HEK293 (cell line): ENCODE measurements around the gene PRMT5.

Experiments
- CTCF ChIA-PET: fragments of 350-600 bp; formaldehyde crosslinking; extraction: SDS; loops from one replicate; lab custom pipeline; 2021; ENCODE audit warnings: antibody characterized with exemption; lab: Yijun Ruan, JAX
- POLR2A ChIA-PET: fragments of 300-600 bp; formaldehyde crosslinking; extraction: SDS; loops from one replicate; lab custom pipeline; 2020; ENCODE audit warnings: antibody characterized with exemption, inconsistent platforms; lab: Yijun Ruan, JAX
- H3K27ac ChIP-seq: fragments of 200-500 bp; sonication (Bioruptor generic); 2 replicates; pipeline ENCODE4 v1.5.1; 2014; ENCODE audit warnings: low read depth, low read length, control low read depth, inconsistent platforms; ENCODE audit errors: extremely low read depth
- H3K36me3 ChIP-seq, 2 experiments: fragments of 200-500 bp in 1 of 2; sonication (Bioruptor generic) in 1 of 2; 1 replicate in 1 of 2; 2 replicates in 1 of 2; pipeline ENCODE4 v1.5.1; 2014 to 2017; ENCODE audit warnings: inconsistent platforms in 2 of 2, low read length in 2 of 2; ENCODE audit not compliant: control insufficient read depth in 2 of 2, insufficient read depth in 1 of 2
- H3K4me1 ChIP-seq: fragments of 200-500 bp; sonication (Bioruptor generic); 2 replicates; pipeline ENCODE4 v1.5.1; 2014; ENCODE audit warnings: mild to moderate bottlenecking, low read length, inconsistent platforms; ENCODE audit not compliant: control insufficient read depth, insufficient read depth
- H3K4me3 ChIP-seq: 2 replicates; pipeline ENCODE4 v1.5.1; 2011; ENCODE audit warnings: low read depth, mild to moderate bottlenecking, control low read depth, low read length, moderate library complexity
- H3K9me3 ChIP-seq: fragments of 200-500 bp; sonication (Bioruptor generic); 2 replicates; pipeline ENCODE4 v1.5.1; 2014; ENCODE audit warnings: low read depth, low read length, inconsistent platforms; ENCODE audit not compliant: control insufficient read depth, insufficient read depth
- EGR2 ChIP-seq: fragments of 450-650 bp; formaldehyde crosslinking; IDR thresholded peaks from 2 replicates; pipeline ENCODE4 v1.5.1; 2016; ENCODE audit warnings: low read depth, missing biosample characterization, missing genetic modification characterization
- KLF1 ChIP-seq: fragments of 450-650 bp; formaldehyde crosslinking; IDR thresholded peaks from 2 replicates; pipeline ENCODE4 v1.5.1; 2016; ENCODE audit warnings: missing biosample characterization, missing genetic modification characterization
- KLF8 ChIP-seq: fragments of 450-650 bp; formaldehyde crosslinking; IDR thresholded peaks from 2 replicates; pipeline ENCODE4 v1.5.1; 2016; ENCODE audit warnings: missing biosample characterization, missing genetic modification characterization
- SP2 ChIP-seq: fragments of 450-650 bp; formaldehyde crosslinking; IDR thresholded peaks from 2 replicates; pipeline ENCODE4 v1.5.1; 2016; ENCODE audit warnings: missing biosample characterization, missing genetic modification characterization
- ZNF174 ChIP-seq: fragments of 450-650 bp; formaldehyde crosslinking; IDR thresholded peaks from 2 replicates; pipeline ENCODE4 v1.5.0; 2017; ENCODE audit warnings: missing biosample characterization, mild to moderate bottlenecking, missing genetic modification characterization
- ZNF248 ChIP-seq: fragments of 450-650 bp; formaldehyde crosslinking; IDR thresholded peaks from 2 replicates; pipeline ENCODE4 v1.5.1; 2017; ENCODE audit warnings: missing biosample characterization, missing genetic modification characterization
- ZNF76 ChIP-seq: fragments of 450-650 bp; formaldehyde crosslinking; IDR thresholded peaks from 2 replicates; pipeline ENCODE4; 2016; ENCODE audit warnings: low read depth, missing biosample characterization, missing genetic modification characterization, borderline replicate concordance
- ZNF791 ChIP-seq: fragments of 450-650 bp; formaldehyde crosslinking; IDR thresholded peaks from 2 replicates; pipeline ENCODE4 v1.5.1; 2016; ENCODE audit warnings: missing biosample characterization, missing genetic modification characterization
- ZNF830 ChIP-seq: fragments of 450-650 bp; IDR thresholded peaks from 2 replicates; pipeline ENCODE4 v1.5.0; 2018; ENCODE audit warnings: missing biosample characterization, missing genetic modification characterization, low read depth, mild to moderate bottlenecking, moderate library complexity
- TF ChIP-seq, protein P1 (sequence below): fragments of 450-650 bp; formaldehyde crosslinking; IDR thresholded peaks from 2 replicates; pipeline ENCODE4 v1.5.1; 2017; ENCODE audit warnings: missing biosample characterization, missing genetic modification characterization
- TF ChIP-seq, protein P2 (sequence below): fragments of 450-650 bp; formaldehyde crosslinking; IDR thresholded peaks from 2 replicates; pipeline ENCODE4 v1.5.1; 2016; ENCODE audit warnings: missing biosample characterization, missing genetic modification characterization, low read depth
- TF ChIP-seq, protein P3 (sequence below): fragments of 450-650 bp; formaldehyde crosslinking; IDR thresholded peaks from 2 replicates; pipeline ENCODE4 v1.5.1; 2016; ENCODE audit warnings: missing biosample characterization, missing genetic modification characterization
- TF ChIP-seq, protein P4 (sequence below): fragments of 450-650 bp; formaldehyde crosslinking; IDR thresholded peaks from 2 replicates; pipeline ENCODE4 v1.5.1; 2016; ENCODE audit warnings: missing biosample characterization, missing genetic modification characterization, borderline replicate concordance
- TF ChIP-seq, protein P5 (sequence below): fragments of 450-650 bp; formaldehyde crosslinking; IDR thresholded peaks from 2 replicates; pipeline ENCODE4 v1.5.1; 2016; ENCODE audit warnings: missing biosample characterization, missing genetic modification characterization
- TF ChIP-seq, protein P6 (sequence below): fragments of 450-650 bp; formaldehyde crosslinking; IDR thresholded peaks from 2 replicates; pipeline ENCODE4 v1.5.1; 2016; ENCODE audit warnings: missing biosample characterization, missing genetic modification characterization

Gene PRMT5

DNA sequence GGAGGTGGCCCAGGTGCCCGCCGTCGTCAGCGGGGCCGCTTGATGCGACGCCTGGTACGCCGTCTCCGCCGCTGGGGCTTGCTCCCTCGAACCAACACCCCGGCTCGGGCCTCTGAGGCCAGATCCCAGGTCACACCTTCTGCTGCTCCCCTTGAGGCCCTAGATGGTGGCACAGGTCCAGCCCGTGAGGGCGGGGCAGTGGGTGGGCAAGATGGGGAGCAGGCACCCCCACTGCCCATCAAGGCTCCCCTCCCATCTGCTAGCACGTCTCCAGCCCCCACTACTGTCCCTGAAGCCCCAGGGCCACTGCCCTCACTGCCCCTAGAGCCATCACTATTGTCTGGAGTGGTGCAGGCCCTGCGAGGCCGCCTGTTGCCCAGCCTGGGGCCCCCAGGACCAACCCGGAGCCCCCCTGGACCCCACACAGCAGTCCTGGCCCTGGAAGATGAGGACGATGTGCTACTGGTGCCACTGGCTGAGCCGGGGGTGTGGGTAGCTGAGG, 52.1 kb downstream of the PRMT5 start:
- Histone ChIP-seq H3K27ac (no peak overlapping the region), H3K9me3 (no peaks in the 10 kb centered on the region), H3K36me3 (peaks cover 0 to 57% of the 10 kb centered on the region in 2 experiments; a peak in 2 of 3 replicates), H3K4me3 (no peak overlapping the region), H3K4me1 (peaks cover 3% of the 10 kb centered on the region; the same call in 1 of the 2 replicates)
- ChIA-PET CTCF (no interaction called here), POLR2A (no interaction called here)
- TF ChIP-seq ZNF76, result no peak
- no peak for TF ChIP-seq ZNF791 (tag by site-specific recombination)
- no peak for TF ChIP-seq ZNF248 (tag by site-specific recombination)
- TF ChIP-seq, protein P1, sequence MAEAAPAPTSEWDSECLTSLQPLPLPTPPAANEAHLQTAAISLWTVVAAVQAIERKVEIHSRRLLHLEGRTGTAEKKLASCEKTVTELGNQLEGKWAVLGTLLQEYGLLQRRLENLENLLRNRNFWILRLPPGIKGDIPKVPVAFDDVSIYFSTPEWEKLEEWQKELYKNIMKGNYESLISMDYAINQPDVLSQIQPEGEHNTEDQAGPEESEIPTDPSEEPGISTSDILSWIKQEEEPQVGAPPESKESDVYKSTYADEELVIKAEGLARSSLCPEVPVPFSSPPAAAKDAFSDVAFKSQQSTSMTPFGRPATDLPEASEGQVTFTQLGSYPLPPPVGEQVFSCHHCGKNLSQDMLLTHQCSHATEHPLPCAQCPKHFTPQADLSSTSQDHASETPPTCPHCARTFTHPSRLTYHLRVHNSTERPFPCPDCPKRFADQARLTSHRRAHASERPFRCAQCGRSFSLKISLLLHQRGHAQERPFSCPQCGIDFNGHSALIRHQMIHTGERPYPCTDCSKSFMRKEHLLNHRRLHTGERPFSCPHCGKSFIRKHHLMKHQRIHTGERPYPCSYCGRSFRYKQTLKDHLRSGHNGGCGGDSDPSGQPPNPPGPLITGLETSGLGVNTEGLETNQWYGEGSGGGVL (tag by site-specific recombination), result no peak
- no peak for TF ChIP-seq ZNF830
- no peak for TF ChIP-seq KLF8 (tag by site-specific recombination)
- TF ChIP-seq KLF1, result no peak
- TF ChIP-seq ZNF174 (tag by site-specific recombination), result no peak
- TF ChIP-seq, protein P2, sequence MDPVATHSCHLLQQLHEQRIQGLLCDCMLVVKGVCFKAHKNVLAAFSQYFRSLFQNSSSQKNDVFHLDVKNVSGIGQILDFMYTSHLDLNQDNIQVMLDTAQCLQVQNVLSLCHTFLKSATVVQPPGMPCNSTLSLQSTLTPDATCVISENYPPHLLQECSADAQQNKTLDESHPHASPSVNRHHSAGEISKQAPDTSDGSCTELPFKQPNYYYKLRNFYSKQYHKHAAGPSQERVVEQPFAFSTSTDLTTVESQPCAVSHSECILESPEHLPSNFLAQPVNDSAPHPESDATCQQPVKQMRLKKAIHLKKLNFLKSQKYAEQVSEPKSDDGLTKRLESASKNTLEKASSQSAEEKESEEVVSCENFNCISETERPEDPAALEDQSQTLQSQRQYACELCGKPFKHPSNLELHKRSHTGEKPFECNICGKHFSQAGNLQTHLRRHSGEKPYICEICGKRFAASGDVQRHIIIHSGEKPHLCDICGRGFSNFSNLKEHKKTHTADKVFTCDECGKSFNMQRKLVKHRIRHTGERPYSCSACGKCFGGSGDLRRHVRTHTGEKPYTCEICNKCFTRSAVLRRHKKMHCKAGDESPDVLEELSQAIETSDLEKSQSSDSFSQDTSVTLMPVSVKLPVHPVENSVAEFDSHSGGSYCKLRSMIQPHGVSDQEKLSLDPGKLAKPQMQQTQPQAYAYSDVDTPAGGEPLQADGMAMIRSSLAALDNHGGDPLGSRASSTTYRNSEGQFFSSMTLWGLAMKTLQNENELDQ, result no peak
- TF ChIP-seq, protein P3, sequence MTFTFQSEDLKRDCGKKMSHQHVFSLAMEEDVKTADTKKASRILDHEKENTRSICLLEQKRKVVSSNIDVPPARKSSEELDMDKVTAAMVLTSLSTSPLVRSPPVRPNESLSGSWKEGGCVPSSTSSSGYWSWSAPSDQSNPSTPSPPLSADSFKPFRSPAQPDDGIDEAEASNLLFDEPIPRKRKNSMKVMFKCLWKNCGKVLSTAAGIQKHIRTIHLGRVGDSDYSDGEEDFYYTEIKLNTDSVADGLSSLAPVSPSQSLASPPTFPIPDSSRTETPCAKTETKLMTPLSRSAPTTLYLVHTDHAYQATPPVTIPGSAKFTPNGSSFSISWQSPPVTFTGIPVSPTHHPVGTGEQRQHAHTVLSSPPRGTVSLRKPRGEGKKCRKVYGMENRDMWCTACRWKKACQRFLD (tag by site-specific recombination), result no peak
- TF ChIP-seq, protein P4, sequence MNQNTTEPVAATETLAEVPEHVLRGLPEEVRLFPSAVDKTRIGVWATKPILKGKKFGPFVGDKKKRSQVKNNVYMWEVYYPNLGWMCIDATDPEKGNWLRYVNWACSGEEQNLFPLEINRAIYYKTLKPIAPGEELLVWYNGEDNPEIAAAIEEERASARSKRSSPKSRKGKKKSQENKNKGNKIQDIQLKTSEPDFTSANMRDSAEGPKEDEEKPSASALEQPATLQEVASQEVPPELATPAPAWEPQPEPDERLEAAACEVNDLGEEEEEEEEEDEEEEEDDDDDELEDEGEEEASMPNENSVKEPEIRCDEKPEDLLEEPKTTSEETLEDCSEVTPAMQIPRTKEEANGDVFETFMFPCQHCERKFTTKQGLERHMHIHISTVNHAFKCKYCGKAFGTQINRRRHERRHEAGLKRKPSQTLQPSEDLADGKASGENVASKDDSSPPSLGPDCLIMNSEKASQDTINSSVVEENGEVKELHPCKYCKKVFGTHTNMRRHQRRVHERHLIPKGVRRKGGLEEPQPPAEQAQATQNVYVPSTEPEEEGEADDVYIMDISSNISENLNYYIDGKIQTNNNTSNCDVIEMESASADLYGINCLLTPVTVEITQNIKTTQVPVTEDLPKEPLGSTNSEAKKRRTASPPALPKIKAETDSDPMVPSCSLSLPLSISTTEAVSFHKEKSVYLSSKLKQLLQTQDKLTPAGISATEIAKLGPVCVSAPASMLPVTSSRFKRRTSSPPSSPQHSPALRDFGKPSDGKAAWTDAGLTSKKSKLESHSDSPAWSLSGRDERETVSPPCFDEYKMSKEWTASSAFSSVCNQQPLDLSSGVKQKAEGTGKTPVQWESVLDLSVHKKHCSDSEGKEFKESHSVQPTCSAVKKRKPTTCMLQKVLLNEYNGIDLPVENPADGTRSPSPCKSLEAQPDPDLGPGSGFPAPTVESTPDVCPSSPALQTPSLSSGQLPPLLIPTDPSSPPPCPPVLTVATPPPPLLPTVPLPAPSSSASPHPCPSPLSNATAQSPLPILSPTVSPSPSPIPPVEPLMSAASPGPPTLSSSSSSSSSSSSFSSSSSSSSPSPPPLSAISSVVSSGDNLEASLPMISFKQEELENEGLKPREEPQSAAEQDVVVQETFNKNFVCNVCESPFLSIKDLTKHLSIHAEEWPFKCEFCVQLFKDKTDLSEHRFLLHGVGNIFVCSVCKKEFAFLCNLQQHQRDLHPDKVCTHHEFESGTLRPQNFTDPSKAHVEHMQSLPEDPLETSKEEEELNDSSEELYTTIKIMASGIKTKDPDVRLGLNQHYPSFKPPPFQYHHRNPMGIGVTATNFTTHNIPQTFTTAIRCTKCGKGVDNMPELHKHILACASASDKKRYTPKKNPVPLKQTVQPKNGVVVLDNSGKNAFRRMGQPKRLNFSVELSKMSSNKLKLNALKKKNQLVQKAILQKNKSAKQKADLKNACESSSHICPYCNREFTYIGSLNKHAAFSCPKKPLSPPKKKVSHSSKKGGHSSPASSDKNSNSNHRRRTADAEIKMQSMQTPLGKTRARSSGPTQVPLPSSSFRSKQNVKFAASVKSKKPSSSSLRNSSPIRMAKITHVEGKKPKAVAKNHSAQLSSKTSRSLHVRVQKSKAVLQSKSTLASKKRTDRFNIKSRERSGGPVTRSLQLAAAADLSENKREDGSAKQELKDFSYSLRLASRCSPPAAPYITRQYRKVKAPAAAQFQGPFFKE (tag by site-specific recombination), result no peak
- TF ChIP-seq, protein P5, sequence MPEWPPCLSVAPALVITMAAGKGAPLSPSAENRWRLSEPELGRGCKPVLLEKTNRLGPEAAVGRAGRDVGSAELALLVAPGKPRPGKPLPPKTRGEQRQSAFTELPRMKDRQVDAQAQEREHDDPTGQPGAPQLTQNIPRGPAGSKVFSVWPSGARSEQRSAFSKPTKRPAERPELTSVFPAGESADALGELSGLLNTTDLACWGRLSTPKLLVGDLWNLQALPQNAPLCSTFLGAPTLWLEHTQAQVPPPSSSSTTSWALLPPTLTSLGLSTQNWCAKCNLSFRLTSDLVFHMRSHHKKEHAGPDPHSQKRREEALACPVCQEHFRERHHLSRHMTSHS (tag by site-specific recombination), result no peak
- no peak for TF ChIP-seq SP2
- TF ChIP-seq, protein P6, sequence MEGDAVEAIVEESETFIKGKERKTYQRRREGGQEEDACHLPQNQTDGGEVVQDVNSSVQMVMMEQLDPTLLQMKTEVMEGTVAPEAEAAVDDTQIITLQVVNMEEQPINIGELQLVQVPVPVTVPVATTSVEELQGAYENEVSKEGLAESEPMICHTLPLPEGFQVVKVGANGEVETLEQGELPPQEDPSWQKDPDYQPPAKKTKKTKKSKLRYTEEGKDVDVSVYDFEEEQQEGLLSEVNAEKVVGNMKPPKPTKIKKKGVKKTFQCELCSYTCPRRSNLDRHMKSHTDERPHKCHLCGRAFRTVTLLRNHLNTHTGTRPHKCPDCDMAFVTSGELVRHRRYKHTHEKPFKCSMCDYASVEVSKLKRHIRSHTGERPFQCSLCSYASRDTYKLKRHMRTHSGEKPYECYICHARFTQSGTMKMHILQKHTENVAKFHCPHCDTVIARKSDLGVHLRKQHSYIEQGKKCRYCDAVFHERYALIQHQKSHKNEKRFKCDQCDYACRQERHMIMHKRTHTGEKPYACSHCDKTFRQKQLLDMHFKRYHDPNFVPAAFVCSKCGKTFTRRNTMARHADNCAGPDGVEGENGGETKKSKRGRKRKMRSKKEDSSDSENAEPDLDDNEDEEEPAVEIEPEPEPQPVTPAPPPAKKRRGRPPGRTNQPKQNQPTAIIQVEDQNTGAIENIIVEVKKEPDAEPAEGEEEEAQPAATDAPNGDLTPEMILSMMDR, result no peak
- no peak for TF ChIP-seq EGR2 (tag by site-specific recombination)
